ENCODE measurements around the gene TMEM256.

DNA sequence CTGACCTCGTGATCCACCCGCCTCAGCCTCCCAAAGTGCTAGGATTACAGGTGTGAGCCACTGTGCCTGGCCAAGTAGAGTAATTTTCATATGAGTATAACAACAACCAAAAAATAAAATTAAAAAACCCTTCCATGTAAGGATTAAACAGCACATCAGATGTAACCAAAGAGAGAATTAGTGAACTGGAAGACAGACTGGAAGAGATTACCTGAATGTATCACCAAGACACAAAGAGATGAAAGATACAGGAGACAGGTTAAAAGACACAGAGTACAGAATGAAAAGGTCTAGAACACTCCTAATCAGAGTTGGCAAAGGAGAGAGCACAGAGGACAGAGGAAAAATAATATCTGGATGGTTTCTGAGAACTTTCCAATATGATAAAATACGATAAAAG is 24.8 kb downstream of the TMEM256 start:
- TF ChIP-seq, protein P1, sequence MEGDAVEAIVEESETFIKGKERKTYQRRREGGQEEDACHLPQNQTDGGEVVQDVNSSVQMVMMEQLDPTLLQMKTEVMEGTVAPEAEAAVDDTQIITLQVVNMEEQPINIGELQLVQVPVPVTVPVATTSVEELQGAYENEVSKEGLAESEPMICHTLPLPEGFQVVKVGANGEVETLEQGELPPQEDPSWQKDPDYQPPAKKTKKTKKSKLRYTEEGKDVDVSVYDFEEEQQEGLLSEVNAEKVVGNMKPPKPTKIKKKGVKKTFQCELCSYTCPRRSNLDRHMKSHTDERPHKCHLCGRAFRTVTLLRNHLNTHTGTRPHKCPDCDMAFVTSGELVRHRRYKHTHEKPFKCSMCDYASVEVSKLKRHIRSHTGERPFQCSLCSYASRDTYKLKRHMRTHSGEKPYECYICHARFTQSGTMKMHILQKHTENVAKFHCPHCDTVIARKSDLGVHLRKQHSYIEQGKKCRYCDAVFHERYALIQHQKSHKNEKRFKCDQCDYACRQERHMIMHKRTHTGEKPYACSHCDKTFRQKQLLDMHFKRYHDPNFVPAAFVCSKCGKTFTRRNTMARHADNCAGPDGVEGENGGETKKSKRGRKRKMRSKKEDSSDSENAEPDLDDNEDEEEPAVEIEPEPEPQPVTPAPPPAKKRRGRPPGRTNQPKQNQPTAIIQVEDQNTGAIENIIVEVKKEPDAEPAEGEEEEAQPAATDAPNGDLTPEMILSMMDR (IDR thresholded peaks at IDR 0.05; ENCODE audit: low read depth, low read length, missing input control) = no peak
- TF ChIP-seq, protein P2, sequence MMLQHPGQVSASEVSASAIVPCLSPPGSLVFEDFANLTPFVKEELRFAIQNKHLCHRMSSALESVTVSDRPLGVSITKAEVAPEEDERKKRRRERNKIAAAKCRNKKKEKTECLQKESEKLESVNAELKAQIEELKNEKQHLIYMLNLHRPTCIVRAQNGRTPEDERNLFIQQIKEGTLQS (IDR thresholded peaks at IDR 0.05) = no peak
